NCI-H2081 treated with DMSO at 0.1 percent for 48 hours (cell line): Measurements from ENCODE around the gene USP15.
"Not testable (repeated sequence)": the region's sequence is repeated elsewhere in the genome, so short reads cannot be mapped to it uniquely, and the experiment has no call there.

Source experiments
- DNase-seq: peaks from one replicate; lab custom pipeline; 2025; lab: John Stamatoyannopoulos, UW

The USP15 gene

GRCh38 chr12:62458626-62459025 lies 198.4 kb downstream of the USP15 start:
- no peak for DNase-seq

GRCh38 chr12:62459976-62460375 lies 199.8 kb downstream of the USP15 start:
- DNase-seq, result no peak

DNA sequence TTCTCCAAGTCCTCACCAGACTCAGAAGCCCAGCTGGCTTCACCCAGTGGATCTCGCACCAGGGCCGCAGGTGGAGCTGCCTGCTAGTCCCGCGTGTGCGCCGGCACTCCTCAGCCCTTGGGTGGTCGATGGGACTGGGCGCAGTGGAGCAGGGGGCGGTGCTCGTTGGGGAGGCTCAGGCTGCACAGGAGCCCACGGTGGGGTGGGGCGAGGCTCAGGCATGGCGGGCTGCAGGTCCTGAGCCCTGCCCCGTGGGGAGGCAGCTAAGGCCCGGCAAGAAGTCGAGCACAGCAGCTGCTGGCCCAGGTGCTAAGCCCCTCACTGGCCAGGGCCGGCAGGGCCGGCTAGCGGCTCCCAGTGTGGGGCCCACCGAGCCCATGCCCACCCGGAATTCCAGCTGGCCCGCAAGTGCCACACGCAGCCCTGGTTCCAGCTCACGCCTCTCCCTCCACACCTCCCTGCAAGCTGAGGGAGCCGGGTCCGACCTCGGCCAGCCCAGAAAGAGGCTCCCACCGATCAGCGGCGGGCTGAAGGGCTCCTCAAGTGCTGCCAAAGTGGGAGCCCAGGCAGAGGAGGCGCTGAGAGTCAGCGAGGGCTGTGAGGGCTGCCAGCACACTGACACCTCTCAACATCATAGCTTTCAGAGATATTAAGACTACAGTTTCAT lies 201.1 kb downstream of the USP15 start:
- DNase-seq, result not testable (repeated sequence)

DNA sequence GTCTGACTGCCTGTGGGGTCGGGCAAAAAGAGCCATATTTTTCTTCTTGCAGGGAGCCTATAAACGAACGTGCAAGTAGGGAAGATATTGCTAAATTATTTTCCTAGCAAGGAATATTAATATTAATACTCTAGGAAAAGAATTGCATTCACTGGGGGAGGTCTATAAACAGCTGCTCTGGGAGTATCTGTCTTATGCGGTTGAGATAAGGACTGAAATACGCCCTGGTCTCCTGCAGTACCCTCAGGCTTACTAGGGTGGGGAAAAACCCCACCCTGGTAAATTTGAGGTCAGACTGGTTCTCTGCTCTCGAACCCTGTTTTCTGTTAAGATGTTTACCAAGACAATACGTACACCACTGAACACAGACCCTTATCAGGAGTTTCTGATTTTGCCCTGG lies 203.0 kb downstream of the USP15 start:
- not testable (repeated sequence) for DNase-seq
